D721Med (cell line): ENCODE data around the gene LRP1B.
"Not testable (repeated sequence)": the region's sequence is repeated elsewhere in the genome, so short reads cannot be mapped to it uniquely, and the experiment has no call there.

ENCODE experiments used
- DNase-seq: peaks from one replicate; pipeline ENCODE4 v3.0.0; 2011; ENCODE audit warnings: low spot score; ENCODE audit not compliant: insufficient read length
- FAIRE-seq: peaks from 2 replicates; lab custom pipeline; 2011; peaks lifted over from hg19 to GRCh38; lab: Jason Lieb, UNC
- CTCF ChIP-seq: IDR thresholded peaks from 2 replicates; pipeline ENCODE4 v1.5.1; 2012; ENCODE audit warnings: mild to moderate bottlenecking, control low read depth; ENCODE audit not compliant: insufficient read depth; ENCODE audit errors: missing control alignments

The LRP1B gene

GRCh38 chr2:140454717-140455116 is 1676.1 kb downstream of the LRP1B start:
- TF ChIP-seq CTCF = no peak
- FAIRE-seq (no peak), DNase-seq (no peak)

GRCh38 chr2:140451324-140451723 is 1679.5 kb downstream of the LRP1B start:
- DNase-seq (no peak), FAIRE-seq (no peak)
- no peak for TF ChIP-seq CTCF

GRCh38 chr2:140442319-140442718 is 1688.5 kb downstream of the LRP1B start:
- FAIRE-seq = no peak
- TF ChIP-seq CTCF = no peak

GRCh38 chr2:140440815-140441214 is 1690.0 kb downstream of the LRP1B start:
- no peak for FAIRE-seq
- DNase-seq = no peak
- TF ChIP-seq CTCF = no peak

More at GRCh38 chr2:140442319-140442718, 1688.5 kb downstream of the LRP1B start:
- DNase-seq = no peak

GRCh38 chr2:140436936-140437335 is 1693.9 kb downstream of the LRP1B start:
- no peak for DNase-seq
- FAIRE-seq = no peak
- no peak for TF ChIP-seq CTCF

- not testable (repeated sequence) for FAIRE-seq, DNase-seq
These were observed 1703.8 kb downstream of the LRP1B start for GRCh38 chr2:140427033-140427432.

GRCh38 chr2:140424471-140424870 is 1706.3 kb downstream of the LRP1B start:
- no peak for FAIRE-seq
- TF ChIP-seq CTCF = no peak
- no peak for DNase-seq

GRCh38 chr2:140422759-140423158 is 1708.1 kb downstream of the LRP1B start:
- TF ChIP-seq CTCF = no peak
- DNase-seq (no peak), FAIRE-seq (no peak)
